Ishikawa (cell line): ENCODE results near the gene MRPS24.

Experiments used
- CEBPB ChIP-seq: IDR thresholded peaks from 2 replicates; pipeline ENCODE4 v1.6.1; 2012
- CREB1 ChIP-seq: IDR thresholded peaks from 2 replicates; pipeline ENCODE4 v1.6.1; 2012; ENCODE audit warnings: low read depth
- EGR1 ChIP-seq: IDR thresholded peaks from 2 replicates; pipeline ENCODE4 v1.6.1; 2012
- EP300 ChIP-seq: IDR thresholded peaks from 2 replicates; pipeline ENCODE4 v1.6.1; 2012; ENCODE audit warnings: borderline replicate concordance
- FOXM1 ChIP-seq: IDR thresholded peaks from 2 replicates; pipeline ENCODE4 v1.6.1; 2012; ENCODE audit warnings: low read depth, borderline replicate concordance
- MAX ChIP-seq: IDR thresholded peaks from 2 replicates; pipeline ENCODE4 v1.6.1; 2012
- NFIC ChIP-seq: IDR thresholded peaks from 2 replicates; pipeline ENCODE4 v1.6.1; 2012
- RAD21 ChIP-seq: IDR thresholded peaks from 2 replicates; pipeline ENCODE4 v1.6.1; 2012; ENCODE audit warnings: low read depth
- REST ChIP-seq: IDR thresholded peaks from 2 replicates; pipeline ENCODE4 v1.6.1; 2012; ENCODE audit warnings: low read depth, mild to moderate bottlenecking
- TAF1 ChIP-seq: IDR thresholded peaks from 2 replicates; pipeline ENCODE4 v1.6.1; 2012; ENCODE audit warnings: low read depth, mild to moderate bottlenecking
- TCF12 ChIP-seq: IDR thresholded peaks from 2 replicates; pipeline ENCODE4 v1.6.1; 2012; ENCODE audit warnings: low read depth
- TEAD4 ChIP-seq: IDR thresholded peaks from 2 replicates; pipeline ENCODE4 v1.6.1; 2012
- USF1 ChIP-seq: IDR thresholded peaks from 2 replicates; pipeline ENCODE4 v1.6.1; 2012
- YY1 ChIP-seq: IDR thresholded peaks from 2 replicates; pipeline ENCODE4 v1.6.1; 2012; ENCODE audit warnings: low read depth
- ZBTB7A ChIP-seq: IDR thresholded peaks from 2 replicates; pipeline ENCODE4 v1.6.1; 2012; ENCODE audit warnings: low read depth

The MRPS24 gene

GRCh38 chr7:43877968-43878864 lies 8.9 kb upstream of the MRPS24 start:
- TF ChIP-seq ZBTB7A, result no peak
- TF ChIP-seq CREB1, result no peak
- TF ChIP-seq REST, result no peak
- no peak for TF ChIP-seq EP300
- no peak for TF ChIP-seq TCF12
- TF ChIP-seq TAF1, result no peak
- no peak for TF ChIP-seq YY1
- no peak for TF ChIP-seq USF1
- no peak for TF ChIP-seq MAX
- TF ChIP-seq RAD21, result no peak
- no peak for TF ChIP-seq EGR1

GRCh38 chr7:43876976-43877745 lies 7.8 kb upstream of the MRPS24 start:
- TF ChIP-seq TAF1, result no peak
- TF ChIP-seq TCF12, result no peak
- no peak for TF ChIP-seq NFIC

- TF ChIP-seq MAX (no peak), TEAD4 (no peak), TCF12 (no peak), FOXM1 (no peak), EGR1 (no peak), CEBPB (no peak), CREB1 (no peak), TAF1 (no peak), USF1 (no peak), NFIC (no peak), YY1 (no peak), ZBTB7A (no peak)
Measured at GRCh38 chr7:43876241-43876640, 6.9 kb upstream of the MRPS24 start.

- TF ChIP-seq CEBPB, result no peak
- no peak for TF ChIP-seq TCF12
- TF ChIP-seq YY1, result no peak
- TF ChIP-seq EGR1, result no peak
- TF ChIP-seq MAX, result no peak
- TF ChIP-seq TEAD4, result no peak
- no peak for TF ChIP-seq RAD21
Measured at GRCh38 chr7:43873300-43873699, 4.0 kb upstream of the MRPS24 start.

- TF ChIP-seq YY1 (no peak), REST (no peak), NFIC (no peak), EGR1 (no peak)
Measured at GRCh38 chr7:43872406-43873110, 3.2 kb upstream of the MRPS24 start.

- TF ChIP-seq ZBTB7A, result no peak
- TF ChIP-seq MAX, result no peak
- TF ChIP-seq NFIC, result no peak
- TF ChIP-seq RAD21, result no peak
Measured at GRCh38 chr7:43871064-43871463, 1.7 kb upstream of the MRPS24 start.
